ENCODE data around the gene USP6NL.
A peak's percentile ranks its signal among the peaks of the same experiment; 100 is the strongest.
"Not testable (repeated sequence)": the region's sequence is repeated elsewhere in the genome, so short reads cannot be mapped to it uniquely, and the experiment has no call there.

USP6NL gene

GRCh38 chr10:11611248-11612020, at the start of gene USP6NL:
Gene USP6NL, minus strand, starts transcription at chr10:11611650. Its CDS starts 14,016 bp downstream, at chr10:11597634.
- peak; percentile 36 for DNase-seq

DNA sequence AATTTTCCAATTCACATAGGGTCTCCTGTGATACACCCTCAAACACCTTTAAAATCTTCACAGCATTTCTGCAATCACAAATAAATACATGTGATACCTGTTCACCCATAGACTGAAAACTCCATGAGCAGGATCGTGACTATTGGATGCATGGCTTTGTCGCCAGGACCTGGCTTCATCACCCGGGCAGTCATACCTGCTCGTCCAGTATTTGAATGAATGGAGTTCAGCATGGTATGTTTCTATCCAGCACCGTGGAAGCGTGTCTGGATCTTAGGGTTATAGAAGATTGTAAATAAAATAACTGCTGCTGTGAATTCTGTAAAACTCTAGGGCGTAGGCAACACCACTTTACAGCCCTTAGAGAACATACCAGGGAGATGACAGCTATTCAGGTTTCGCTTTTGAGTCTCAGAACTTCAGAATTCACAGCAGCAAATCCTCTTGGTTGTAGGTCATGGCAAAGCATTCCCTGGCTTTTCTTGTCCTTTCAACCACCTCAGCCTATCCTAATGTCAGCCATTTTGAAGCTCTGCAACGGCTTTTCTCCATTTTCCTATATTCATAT, 47.4 kb upstream of the USP6NL start:
- no peak for DNase-seq

DNA sequence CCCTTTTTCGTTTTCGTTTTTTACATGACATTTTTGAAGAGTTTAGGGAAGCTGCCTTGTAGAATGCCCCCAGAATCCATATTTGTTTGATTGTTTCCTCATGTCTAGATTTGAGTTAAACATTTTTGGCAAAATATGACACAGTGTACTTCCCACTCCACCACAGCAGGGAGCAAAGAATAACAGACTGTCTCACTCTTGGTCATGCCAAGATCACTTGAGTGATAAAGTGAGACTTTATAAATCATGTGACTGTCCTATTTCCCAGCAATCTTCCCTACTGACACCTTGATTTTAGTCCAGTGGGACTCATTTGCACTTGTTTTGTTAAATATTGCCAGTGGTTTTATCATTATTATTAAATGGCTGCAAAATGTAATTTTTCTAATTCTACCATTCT, 44.4 kb upstream of the USP6NL start:
- DNase-seq: no peak

DNA sequence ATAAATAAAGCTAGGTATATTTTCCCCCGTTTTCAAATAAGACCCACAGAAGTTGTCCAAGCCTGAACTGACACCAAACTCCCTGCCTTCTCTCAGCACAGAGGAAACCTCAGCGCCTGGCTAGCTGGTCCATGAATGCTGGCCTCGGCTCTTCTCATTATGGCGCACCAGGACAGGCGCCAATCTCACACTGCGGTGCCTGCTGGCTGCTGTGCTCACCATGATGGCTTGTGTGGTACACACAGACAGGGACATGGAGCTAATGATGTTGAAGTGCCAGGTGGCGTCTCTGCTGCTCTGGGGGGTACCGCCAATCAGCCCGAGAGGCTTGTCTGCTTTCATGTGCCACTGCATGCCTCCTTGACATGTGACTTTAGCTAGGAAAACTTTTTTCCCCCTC, 43.2 kb upstream of the USP6NL start:
- no peak for DNase-seq

DNA sequence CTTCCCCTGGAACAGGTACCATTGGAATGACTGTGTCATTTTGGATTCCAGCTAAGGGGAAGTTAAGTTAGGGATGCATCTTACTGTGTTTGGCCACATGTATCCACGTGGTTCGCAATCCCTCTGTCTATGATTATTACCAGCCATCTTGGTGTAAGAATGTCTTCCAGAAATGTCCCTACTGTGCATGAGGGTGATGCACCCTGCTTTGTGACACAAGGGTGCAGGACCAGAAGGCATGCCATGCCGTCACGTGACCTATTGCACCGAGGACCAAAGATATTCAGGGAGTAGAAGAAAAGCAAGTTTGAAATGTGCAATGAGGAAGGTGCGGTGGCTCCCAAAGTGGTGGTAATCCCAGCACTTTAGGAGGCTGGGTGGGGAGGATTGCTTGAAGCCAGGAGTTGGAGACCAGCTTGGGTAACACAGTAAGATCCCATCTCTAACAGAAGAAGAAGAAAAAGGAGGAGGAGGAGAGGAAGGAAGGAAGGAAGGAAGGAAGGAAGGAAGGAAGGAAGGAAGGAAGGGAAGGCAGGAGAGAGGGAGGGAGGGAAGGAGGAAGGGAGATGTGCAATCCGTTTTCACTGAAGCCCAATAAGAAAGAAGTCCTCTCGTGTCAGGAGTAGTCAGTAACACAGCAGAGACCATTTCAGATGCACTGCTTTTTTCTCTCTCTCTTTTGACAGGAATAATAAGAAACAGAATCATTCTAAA, 42.5 kb upstream of the USP6NL start:
- no peak for DNase-seq

DNA sequence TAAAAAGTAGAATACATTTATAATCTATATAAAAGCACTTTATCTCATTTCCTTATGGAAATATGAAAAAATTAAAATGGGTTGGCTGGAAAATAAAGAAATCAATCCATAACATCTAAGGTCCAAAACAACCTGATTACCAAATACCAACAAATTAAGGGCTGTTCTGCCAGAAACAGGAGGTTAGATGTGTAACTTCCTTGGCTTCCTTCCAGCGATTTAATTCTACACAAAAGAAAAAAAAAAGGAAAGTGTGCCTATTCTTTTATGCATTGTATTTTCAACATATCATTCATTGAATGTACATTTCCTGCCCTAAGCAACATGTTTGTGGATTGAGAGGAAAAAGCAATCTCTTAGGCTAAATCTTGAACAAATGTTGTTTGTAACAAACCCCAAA, 36.2 kb upstream of the USP6NL start:
- DNase-seq: no peak

DNA sequence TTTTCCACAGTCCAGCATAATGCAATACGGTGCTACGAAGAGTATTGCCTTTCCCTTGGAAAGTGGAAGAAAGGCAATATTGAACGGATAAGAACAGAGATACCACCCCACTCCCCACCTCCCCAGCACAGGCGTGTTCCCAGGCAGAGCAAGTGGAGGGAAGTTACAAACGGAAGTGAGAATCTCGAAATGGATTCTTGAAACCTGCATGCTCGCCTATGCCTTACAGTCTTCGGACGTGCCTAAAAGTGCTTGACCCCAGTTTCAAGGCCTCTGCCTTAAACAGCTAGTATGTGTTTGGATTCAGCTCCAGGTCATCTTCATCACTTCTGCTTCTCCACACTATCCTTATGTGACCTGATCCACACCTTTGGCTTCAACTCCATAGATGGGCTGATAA, 35.0 kb upstream of the USP6NL start:
- DNase-seq: peak; percentile 64

DNA sequence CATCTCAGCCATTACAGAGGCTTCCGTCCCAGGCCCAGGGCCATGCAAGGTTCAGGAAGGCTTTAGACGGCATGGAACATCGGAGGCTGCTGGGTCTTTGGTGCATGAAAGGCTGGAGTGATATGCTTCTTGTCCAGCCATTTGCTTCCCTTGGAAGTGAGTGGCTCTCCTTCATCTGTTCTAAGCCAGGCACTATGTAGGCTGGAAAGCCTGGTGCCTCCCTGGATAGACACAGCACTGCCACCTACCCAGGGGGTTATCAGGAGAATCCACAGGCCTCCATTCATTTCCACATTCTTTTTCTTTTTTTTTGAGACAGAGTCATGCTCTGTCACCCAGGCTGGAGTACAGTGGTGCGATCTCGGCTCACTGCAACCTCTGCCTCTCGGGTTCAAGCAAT, 31.6 kb upstream of the USP6NL start:
- DNase-seq: no peak

DNA sequence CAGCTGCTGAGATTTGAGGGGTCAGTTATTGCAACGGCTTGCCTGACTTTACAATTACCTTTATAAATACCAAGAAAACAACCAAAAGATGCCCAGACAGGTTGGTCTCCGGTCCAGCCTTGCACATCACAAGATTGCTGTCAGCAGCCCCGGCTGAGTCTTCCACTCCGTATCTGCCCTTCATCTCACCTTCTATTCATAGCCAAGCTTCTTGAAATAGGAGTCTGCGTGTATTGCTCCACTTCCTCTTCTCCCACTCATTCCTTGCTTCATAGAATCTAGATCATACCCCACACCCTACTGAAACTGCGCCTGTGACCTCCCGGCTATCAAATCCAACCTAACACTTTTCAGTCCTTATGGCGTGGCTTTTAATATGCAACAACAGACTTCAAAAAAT, 31.1 kb upstream of the USP6NL start:
- DNase-seq: peak; percentile 80

GRCh38 chr10:11639849-11640764, 28.7 kb upstream of the USP6NL start:
- peak; percentile 78 for DNase-seq

DNA sequence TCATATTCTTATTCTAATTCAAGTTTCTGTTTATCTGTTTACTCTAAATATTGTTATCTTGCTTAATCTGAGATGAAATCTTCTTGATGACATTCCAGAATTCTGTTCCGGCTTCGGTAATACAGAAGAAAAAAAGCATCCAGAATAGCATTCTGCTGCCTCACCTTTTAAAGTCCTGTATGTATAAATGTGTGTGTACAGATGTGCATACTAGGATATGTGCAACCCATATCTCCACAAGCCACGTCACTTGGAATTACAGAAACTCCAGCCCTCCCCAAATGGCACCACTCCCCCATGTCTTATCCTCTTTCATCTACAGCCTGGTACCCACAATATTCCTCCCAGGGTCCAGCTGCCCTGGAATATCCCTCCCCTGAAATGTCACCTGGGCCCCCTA, 27.9 kb upstream of the USP6NL start:
- no peak for DNase-seq

DNA sequence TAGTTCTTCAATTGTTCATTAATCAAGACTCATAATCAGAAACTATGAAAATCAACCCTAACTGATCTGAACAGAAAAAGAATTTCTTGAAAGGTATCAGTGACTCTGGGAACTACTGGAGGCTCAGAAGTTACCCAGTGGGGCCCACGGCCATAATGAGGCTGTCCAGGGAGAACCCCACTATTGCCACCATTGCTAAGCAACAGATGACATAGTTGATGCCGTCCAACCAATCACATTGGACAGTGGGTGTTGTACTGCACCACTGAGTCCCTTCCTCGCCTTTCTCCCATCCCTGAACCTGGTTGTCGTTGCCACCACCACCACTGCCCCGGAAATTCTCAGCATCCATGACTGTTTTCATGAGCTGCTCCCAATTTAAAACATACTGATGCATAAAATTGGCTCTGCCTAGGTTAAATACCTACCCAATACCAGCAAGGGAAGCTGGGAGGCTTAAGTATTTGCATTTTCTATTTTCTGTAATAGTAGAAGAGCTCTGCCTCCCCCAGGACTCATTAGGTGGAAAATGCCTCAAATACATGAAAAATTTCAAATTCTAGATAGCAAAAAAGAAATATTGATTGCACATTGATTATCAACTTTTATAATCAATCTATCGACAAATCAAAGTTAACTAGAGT, 26.7 kb upstream of the USP6NL start:
- DNase-seq: no peak

- DNase-seq: no peak
Measured at GRCh38 chr10:11636697-11637303, 25.4 kb upstream of the USP6NL start.

DNA sequence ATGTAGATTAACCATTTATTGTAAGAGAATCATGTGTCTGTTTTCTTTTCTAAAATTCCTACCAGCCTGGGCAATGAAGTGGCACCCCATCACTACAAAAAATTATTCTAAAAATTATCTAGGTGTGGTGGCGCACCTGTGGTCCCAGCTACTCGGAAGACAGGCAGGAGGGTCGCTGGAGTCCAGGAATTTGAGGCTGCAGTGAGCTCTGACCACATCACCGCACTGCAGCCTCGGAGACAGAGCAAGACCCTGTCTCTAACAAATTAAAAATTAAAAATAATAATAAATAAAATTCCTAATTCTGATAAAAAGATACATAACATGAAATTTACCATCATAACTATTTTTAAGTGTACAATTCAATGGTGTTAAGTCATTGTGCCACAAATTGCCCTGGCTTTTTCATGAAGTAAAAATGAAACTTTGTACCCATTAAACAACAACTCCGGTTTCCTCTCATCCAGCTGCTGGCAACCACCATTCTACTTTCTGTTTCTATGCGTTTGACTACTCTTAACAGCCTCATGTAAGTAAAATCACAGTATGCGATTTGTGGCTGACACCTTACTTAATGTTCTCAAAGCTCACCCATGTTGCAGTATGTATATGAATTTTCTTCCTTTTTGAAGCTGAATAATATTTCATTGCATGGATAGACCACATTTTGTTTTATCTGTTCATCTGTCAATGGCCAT, 20.6 kb upstream of the USP6NL start:
- DNase-seq: peak; percentile 75

- no peak for DNase-seq
Measured at GRCh38 chr10:11631291-11631690, 19.8 kb upstream of the USP6NL start.

DNA sequence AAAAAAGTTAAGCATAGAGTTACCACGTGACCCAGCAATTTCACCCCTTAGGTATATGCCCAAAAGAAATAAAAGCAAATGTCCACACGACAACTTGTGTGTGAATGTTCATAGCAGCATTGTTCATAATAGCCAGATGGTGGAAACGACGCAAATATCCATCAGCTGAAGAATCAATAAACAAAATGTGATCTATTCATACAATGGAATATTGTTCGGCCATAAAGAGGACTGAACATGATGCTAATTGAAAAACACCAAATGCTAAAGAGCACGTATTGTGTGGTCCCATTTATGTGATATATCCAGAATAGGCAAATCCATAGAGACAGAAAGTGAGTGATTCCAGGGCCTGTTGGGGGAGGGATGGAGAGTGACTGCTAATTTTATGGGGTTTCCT, 18.3 kb upstream of the USP6NL start:
- no peak for DNase-seq

DNA sequence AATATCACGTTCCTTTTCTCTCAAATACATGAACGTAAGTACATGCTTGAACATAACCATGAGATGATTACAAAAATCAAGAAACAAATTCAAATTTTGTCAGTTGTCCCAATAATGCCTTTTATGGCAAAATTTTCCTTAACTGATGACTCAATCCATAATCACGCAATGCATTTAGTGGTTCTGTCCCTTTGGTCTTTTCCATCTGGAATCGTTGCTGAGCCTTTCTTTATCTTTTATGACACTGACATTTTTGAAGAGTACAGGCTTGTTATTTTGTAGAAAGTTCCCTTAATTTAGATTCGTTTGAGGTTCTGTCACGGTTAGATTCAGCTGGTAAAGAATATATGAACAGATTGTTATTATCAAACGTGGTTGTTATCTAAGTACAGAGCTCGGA, 16.5 kb upstream of the USP6NL start:
- not testable (repeated sequence) for DNase-seq

DNA sequence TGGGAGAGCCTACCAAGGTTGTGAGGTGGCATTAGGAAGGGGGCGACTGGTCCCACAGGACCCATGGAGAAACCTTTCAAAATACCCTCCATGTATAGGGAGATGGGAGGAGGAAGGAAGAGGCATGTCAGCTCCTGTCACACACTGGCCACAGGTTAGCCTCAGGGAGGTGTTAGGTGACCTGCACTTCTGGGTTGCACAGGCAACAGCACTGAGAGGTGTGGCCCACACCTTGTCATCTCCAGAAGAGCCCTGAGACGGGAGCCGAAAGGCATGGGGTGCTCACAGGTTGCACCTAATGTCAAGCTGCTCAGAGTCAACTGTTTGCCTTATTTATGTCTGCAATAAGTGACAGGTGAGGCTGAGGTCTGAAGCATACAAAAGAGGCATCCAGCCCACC, 14.6 kb upstream of the USP6NL start:
- no peak for DNase-seq

DNA sequence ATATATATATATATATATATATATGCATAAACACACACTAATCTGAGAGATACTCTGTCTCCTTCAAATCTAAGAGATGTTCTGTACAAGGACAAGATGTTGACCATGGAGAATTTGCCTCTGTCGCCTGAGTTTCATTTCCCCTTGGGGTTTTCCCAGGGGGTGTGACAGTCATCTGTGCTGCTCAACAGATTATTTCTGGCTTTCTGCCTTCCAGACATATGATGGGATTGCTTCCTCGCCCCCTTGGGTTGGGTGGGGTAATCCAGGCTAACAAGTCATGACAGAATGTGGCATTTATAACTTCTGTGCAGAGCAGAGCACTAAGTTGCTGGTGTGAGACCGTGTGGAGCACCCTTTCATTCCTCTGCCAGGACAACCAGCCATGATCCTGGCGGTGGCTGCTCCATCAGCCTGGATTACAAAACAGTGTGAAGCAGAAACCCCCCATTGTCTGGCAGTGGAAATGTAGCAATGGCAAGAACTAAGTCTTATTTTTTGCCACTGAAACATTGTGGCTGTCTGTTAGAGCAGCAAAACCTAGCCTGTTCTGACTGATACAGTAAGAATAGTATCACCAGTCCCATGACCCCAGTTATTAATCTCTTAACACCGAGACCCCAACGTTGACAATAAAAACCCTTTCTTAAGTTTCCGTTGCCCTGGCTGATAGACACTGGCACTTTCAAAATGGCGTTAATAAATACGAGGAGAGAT, 13.7 kb upstream of the USP6NL start:
- DNase-seq: peak; percentile 78

- no peak for DNase-seq
Measured at GRCh38 chr10:11617233-11617632, 5.8 kb upstream of the USP6NL start.

- DNase-seq: peak; percentile 12
Measured at GRCh38 chr10:11616021-11616420, 4.6 kb upstream of the USP6NL start.

All from MV-4-11 (cell line).